GM23338 (cell line): ENCODE results near the gene EPM2AIP1. TPM values are rescaled to one million over a fixed set of nuclear protein-coding genes. Genes with fewer than 3 reads are reported as not detected.

ENCODE experiments used
- ATAC-seq: fragments of 200-7000 bp; cut with Tn5 transposase; 3 replicates; pipeline ENCODE4 v1.9.1; 2020
- DNase-seq: peaks from one replicate; pipeline ENCODE4 v3.0.0-alpha.2; 2015; ENCODE audit warnings: low spot score
- H2AFZ ChIP-seq: fragments of 200-600 bp; sonication (generic); 2 replicates; pipeline ENCODE4 v1.8.0; 2016; ENCODE audit warnings: antibody characterized with exemption, mild to moderate bottlenecking, moderate library complexity
- H3F3A ChIP-seq: fragments of 200-600 bp; sonication (generic); replicated peaks from 2 replicates; pipeline ENCODE4 v1.8.0; 2017; ENCODE audit warnings: antibody characterized with exemption, mixed run types, low read depth
- H3K27ac ChIP-seq: fragments of 200-600 bp; sonication (generic); 2 replicates; pipeline ENCODE4 v1.6.1; 2016; ENCODE audit warnings: low read depth
- H3K27me3 ChIP-seq: fragments of 200-600 bp; sonication (generic); 2 replicates; pipeline ENCODE4 v1.8.0; 2016; ENCODE audit warnings: mild to moderate bottlenecking, mixed run types, moderate library complexity; ENCODE audit not compliant: insufficient read depth
- H3K36me3 ChIP-seq: fragments of 200-600 bp; sonication (generic); 2 replicates; pipeline ENCODE4 v1.8.0; 2016; ENCODE audit warnings: mild to moderate bottlenecking; ENCODE audit not compliant: insufficient read depth
- H3K4me1 ChIP-seq: fragments of 200-600 bp; sonication (generic); 2 replicates; pipeline ENCODE4 v1.8.0; 2016; ENCODE audit warnings: mild to moderate bottlenecking, moderate library complexity; ENCODE audit not compliant: insufficient read depth
- H3K4me2 ChIP-seq: fragments of 200-600 bp; sonication (generic); 2 replicates; pipeline ENCODE4 v1.7.1; 2017; ENCODE audit warnings: mixed run types
- H3K4me3 ChIP-seq: fragments of 200-600 bp; sonication (generic); 2 replicates; pipeline ENCODE4 v1.6.1; 2016; ENCODE audit warnings: mixed run types
- H3K79me2 ChIP-seq: fragments of 200-600 bp; sonication (generic); replicated peaks from 2 replicates; pipeline ENCODE4 v1.8.0; 2017; ENCODE audit warnings: mild to moderate bottlenecking; ENCODE audit not compliant: insufficient read depth
- H3K9me2 ChIP-seq: fragments of 200-600 bp; sonication (generic); 2 replicates; pipeline ENCODE4 v1.8.0; 2017; ENCODE audit not compliant: insufficient read depth
- H4K20me1 ChIP-seq: fragments of 200-600 bp; sonication (generic); replicated peaks from 2 replicates; pipeline ENCODE4 v1.8.0; 2017; ENCODE audit warnings: mild to moderate bottlenecking; ENCODE audit not compliant: insufficient read depth
- H3K27ac Mint-ChIP-seq: 2 replicates; pipeline ENCODE4 v1.8.0; 2020; ENCODE audit warnings: inconsistent platforms, mild to moderate bottlenecking, moderate library complexity, mixed read lengths
- H3K27me3 Mint-ChIP-seq: 3 replicates; pipeline ENCODE4 v1.8.0; 2022; ENCODE audit warnings: low read depth, mild to moderate bottlenecking, moderate library complexity, mixed read lengths, inconsistent platforms; ENCODE audit not compliant: insufficient read depth, poor library complexity
- H3K36me3 Mint-ChIP-seq: 3 replicates; pipeline ENCODE4 v1.8.0; 2021; ENCODE audit warnings: low read depth, mild to moderate bottlenecking, inconsistent platforms, moderate library complexity, mixed read lengths
- H3K4me1 Mint-ChIP-seq: 3 replicates; pipeline ENCODE4 v1.8.0; 2020; ENCODE audit warnings: mild to moderate bottlenecking, inconsistent platforms, mixed read lengths
- H3K4me3 Mint-ChIP-seq: 3 replicates; pipeline ENCODE4 v1.8.0; 2021; ENCODE audit warnings: moderate library complexity, mild to moderate bottlenecking, inconsistent platforms, mixed read lengths
- H3K9me3 Mint-ChIP-seq: 3 replicates; pipeline ENCODE4 v1.8.0; 2020; ENCODE audit warnings: moderate library complexity, mild to moderate bottlenecking, inconsistent platforms, mixed read lengths
- CREB1 ChIP-seq: fragments of 250-450 bp; sonication (Bioruptor Pico); IDR thresholded peaks from 2 replicates; pipeline ENCODE4 v1.5.0; 2020; ENCODE audit warnings: low read depth, mild to moderate bottlenecking, moderate library complexity
- EZH2phosphoT487 ChIP-seq: fragments of 200-600 bp; sonication (generic); IDR thresholded peaks from one replicate; pipeline ENCODE4 v1.8.1; 2018; ENCODE audit warnings: antibody characterized with exemption; ENCODE audit not compliant: unreplicated experiment
- NANOG ChIP-seq: IDR thresholded peaks from 2 replicates; pipeline ENCODE4 v1.6.1; 2016; ENCODE audit warnings: antibody characterized with exemption, borderline replicate concordance
- ZNF331 ChIP-seq: fragments of 250-450 bp; sonication (Bioruptor Pico); IDR thresholded peaks from 2 replicates; pipeline ENCODE4 v1.5.0; 2020; ENCODE audit warnings: low read depth, mild to moderate bottlenecking, moderate library complexity
- polyA plus RNA-seq: library from polyadenylated mRNA; unstranded; fragments of >200 nt; fragmentation: Nextera tagmentation; extraction: Ambion mirVana; gene quantifications from 2 replicates; pipeline ENCODE4 v1.2.1, GENCODE V29; 2016
- total RNA-seq: library from RNA; depleted of rRNA; stranded (reverse); fragments of >200 nt; shearing (Covaris generic); gene quantifications from 2 replicates; pipeline ENCODE4 v1.2.3, GENCODE V29; 2014
- TF ChIP-seq, protein P1 (sequence below): fragments of 250-450 bp; sonication (Bioruptor Pico); IDR thresholded peaks from 2 replicates; pipeline ENCODE4 v1.5.0; 2020; ENCODE audit warnings: mild to moderate bottlenecking, moderate library complexity
- TF ChIP-seq, protein P2 (sequence below): IDR thresholded peaks from 2 replicates; pipeline ENCODE4 v1.6.1; 2016; ENCODE audit warnings: antibody characterized with exemption

EPM2AIP1 gene
- total and polyA plus RNA-seq, 2 experiments from 2014 or later: 7.2 to 10.6 TPM

- Histone ChIP-seq H3K4me1 (no peaks in the 10 kb centered on the region), H3K4me3 (no peak overlapping the region), H3F3A (no peaks in the 10 kb centered on the region), H3K9me2 (no peaks in the 10 kb centered on the region), H3K79me2 (no peaks in the 10 kb centered on the region), H4K20me1 (peaks cover 11% of the 10 kb centered on the region; the same call in 1 of the 2 replicates), H3K36me3 (peaks cover 28% of the 10 kb centered on the region), H3K27me3 (no peaks in the 10 kb centered on the region), H2AFZ (no peak overlapping the region), H3K4me2 (no peak overlapping the region), H3K27ac (no peak overlapping the region)
- ATAC-seq (no peak), DNase-seq (no peak)
- no peak overlapping the region for H3K4me3 Mint-ChIP-seq
- peaks cover 2% of the 10 kb centered on the region; the same call in 2 of the 3 replicates for H3K9me3 Mint-ChIP-seq
- no peaks in the 10 kb centered on the region for H3K4me1 Mint-ChIP-seq
- peaks cover 2% of the 10 kb centered on the region for H3K27me3 Mint-ChIP-seq
- H3K36me3 Mint-ChIP-seq: peaks cover 73% of the 10 kb centered on the region
- no peak overlapping the region for H3K27ac Mint-ChIP-seq
- no peak for TF ChIP-seq ZNF331
- no peak for TF ChIP-seq NANOG
- TF ChIP-seq, protein P1, sequence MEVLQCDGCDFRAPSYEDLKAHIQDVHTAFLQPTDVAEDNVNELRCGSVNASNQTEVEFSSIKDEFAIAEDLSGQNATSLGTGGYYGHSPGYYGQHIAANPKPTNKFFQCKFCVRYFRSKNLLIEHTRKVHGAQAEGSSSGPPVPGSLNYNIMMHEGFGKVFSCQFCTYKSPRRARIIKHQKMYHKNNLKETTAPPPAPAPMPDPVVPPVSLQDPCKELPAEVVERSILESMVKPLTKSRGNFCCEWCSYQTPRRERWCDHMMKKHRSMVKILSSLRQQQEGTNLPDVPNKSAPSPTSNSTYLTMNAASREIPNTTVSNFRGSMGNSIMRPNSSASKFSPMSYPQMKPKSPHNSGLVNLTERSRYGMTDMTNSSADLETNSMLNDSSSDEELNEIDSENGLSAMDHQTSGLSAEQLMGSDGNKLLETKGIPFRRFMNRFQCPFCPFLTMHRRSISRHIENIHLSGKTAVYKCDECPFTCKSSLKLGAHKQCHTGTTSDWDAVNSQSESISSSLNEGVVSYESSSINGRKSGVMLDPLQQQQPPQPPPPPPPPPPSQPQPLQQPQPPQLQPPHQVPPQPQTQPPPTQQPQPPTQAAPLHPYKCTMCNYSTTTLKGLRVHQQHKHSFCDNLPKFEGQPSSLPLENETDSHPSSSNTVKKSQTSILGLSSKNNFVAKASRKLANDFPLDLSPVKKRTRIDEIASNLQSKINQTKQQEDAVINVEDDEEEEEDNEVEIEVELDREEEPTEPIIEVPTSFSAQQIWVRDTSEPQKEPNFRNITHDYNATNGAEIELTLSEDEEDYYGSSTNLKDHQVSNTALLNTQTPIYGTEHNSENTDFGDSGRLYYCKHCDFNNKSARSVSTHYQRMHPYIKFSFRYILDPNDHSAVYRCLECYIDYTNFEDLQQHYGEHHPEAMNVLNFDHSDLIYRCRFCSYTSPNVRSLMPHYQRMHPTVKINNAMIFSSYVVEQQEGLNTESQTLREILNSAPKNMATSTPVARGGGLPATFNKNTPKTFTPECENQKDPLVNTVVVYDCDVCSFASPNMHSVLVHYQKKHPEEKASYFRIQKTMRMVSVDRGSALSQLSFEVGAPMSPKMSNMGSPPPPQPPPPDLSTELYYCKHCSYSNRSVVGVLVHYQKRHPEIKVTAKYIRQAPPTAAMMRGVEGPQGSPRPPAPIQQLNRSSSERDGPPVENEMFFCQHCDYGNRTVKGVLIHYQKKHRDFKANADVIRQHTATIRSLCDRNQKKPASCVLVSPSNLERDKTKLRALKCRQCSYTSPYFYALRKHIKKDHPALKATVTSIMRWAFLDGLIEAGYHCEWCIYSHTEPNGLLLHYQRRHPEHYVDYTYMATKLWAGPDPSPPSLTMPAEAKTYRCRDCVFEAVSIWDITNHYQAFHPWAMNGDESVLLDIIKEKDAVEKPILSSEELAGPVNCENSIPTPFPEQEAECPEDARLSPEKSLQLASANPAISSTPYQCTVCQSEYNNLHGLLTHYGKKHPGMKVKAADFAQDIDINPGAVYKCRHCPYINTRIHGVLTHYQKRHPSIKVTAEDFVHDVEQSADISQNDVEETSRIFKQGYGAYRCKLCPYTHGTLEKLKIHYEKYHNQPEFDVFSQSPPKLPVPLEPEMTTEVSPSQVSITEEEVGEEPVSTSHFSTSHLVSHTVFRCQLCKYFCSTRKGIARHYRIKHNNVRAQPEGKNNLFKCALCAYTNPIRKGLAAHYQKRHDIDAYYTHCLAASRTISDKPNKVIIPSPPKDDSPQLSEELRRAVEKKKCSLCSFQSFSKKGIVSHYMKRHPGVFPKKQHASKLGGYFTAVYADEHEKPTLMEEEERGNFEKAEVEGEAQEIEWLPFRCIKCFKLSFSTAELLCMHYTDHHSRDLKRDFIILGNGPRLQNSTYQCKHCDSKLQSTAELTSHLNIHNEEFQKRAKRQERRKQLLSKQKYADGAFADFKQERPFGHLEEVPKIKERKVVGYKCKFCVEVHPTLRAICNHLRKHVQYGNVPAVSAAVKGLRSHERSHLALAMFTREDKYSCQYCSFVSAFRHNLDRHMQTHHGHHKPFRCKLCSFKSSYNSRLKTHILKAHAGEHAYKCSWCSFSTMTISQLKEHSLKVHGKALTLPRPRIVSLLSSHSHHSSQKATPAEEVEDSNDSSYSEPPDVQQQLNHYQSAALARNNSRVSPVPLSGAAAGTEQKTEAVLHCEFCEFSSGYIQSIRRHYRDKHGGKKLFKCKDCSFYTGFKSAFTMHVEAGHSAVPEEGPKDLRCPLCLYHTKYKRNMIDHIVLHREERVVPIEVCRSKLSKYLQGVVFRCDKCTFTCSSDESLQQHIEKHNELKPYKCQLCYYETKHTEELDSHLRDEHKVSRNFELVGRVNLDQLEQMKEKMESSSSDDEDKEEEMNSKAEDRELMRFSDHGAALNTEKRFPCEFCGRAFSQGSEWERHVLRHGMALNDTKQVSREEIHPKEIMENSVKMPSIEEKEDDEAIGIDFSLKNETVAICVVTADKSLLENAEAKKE: no peak
- TF ChIP-seq CREB1 (CRISPR knock-in tag): no peak
- TF ChIP-seq, protein P2, sequence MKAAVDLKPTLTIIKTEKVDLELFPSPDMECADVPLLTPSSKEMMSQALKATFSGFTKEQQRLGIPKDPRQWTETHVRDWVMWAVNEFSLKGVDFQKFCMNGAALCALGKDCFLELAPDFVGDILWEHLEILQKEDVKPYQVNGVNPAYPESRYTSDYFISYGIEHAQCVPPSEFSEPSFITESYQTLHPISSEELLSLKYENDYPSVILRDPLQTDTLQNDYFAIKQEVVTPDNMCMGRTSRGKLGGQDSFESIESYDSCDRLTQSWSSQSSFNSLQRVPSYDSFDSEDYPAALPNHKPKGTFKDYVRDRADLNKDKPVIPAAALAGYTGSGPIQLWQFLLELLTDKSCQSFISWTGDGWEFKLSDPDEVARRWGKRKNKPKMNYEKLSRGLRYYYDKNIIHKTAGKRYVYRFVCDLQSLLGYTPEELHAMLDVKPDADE: no peak
- TF ChIP-seq EZH2phosphoT487: no peak
Measured at GRCh38 chr3:37028329-37028728, 35.4 kb upstream of the EPM2AIP1 start.
